ENCODE measurements around the gene DOK7.

DOK7 gene

DNA sequence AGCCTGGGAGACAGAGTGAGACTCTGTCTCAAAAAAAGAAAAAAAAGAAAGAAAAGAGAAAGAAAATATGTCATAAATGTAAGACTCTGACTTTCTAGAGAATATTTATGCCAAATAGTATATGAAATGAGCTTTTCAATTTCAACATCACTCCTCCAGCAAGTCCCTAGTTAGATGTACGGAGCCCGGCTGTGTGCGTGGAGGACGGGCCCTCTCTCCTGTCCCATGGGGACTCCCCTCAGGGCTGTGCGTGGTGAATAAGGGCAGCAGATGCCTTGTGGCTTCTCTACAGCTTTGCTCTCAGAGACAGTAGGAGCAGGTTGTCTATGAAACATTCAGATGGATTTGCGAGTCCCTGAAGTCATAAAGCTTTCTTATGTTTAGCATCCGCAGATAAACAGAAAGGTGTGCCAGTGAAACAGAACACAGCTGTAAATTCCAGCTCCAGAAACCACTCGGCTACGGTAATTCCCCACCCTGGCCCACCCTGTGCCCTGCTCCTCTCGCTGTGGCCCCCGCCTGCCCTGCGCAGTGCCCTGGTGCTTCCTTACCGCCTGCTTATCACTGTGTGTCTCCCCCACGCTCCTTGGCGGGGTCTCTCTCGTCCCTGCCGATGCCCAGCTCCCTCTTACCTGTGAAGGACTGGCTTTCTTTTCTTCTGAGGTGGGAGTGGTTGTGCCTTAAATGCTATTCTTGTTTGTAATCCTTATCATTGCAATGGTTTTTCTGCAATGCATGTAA is 35.2 kb upstream of the DOK7 start:
- DNase-seq (ENCODE audit: low spot score), result no peak

DNA sequence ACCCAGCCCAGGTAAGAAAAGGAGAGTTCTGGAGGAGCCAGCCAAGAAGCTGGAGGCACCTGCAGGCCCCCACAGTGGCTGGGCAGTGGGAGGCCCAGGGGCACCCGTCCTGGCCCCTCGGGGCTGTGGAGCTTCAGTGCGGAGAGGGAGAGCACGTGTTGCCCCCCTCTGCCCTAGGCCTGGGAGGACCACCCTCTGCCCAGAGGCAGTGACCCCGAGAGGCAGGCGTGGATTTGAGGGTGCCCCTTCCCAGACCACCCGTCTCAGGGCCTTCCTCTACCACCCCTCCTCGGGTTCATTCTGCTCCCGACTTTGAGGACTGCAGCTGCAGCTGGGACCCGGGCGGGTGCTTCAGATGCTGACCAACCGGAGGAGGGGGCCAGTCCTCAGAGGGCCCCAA is 33.5 kb upstream of the DOK7 start:
- no peak for DNase-seq (ENCODE audit: low spot score)

DNA sequence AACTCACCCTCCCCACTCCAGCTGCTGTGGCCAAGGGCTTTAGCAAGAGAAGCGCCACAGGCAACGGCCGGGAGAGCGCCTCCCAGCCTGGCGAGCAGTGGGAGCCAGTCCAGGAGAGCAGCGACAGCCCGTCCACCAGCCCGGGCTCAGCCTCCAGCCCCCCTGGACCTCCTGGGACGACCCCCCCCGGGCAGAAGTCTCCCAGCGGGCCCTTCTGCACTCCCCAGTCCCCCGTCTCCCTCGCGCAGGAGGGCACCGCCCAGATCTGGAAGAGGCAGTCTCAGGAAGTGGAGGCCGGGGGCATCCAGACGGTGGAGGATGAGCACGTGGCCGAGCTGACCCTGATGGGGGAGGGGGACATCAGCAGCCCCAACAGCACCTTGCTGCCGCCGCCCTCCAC is 32.6 kb upstream of the DOK7 start:
- no peak for DNase-seq (ENCODE audit: low spot score)

DNA sequence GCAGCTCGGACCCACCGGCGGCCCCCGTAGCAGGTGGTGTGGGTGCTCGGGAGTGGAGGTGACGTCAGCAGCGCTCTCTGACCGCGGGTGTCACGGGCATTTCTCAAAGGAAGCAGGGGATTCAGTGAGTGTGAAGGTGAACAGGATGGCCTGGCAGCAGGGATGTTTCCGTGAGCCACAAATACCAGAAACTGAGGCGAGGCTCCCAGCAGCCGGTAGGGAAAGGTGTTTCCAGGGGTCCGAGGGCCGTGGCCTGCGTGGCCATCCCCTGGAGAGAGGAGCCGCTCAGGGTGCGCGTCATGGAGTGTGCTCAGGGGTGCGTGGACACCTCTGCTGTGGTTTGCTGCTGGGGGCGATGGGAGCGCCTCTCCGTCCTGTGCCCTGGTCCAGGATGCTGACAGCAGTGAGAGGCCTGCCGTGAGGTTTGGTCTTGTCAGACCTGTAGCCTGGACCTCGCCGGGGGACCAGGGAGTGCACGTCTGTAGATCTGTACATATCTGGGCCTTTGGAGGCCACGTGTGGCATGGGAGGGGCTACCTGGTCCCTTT is 31.6 kb upstream of the DOK7 start:
- DNase-seq (ENCODE audit: low spot score), result no peak

DNA sequence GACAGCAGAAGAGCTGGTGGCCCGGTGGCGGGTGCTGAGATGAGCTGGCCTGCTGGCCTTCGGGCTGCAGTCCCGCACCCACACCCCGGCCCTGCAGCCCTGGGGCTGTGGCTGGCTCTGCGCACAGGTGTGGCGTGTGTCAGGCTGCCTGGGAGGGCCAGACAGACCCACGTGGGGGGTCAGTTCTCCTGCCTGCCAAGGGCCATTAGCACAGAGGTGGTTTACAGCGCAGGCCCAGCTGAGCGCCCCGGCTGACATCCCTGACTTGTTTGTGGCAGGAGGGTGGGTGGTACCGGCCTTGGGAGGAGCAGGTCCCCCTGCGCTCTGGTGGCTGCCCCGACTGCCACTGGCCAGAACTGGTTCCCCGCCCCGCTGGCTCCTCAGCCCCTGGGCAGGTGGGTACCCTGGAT is 30.7 kb upstream of the DOK7 start:
- no peak for DNase-seq (ENCODE audit: low spot score)

DNA sequence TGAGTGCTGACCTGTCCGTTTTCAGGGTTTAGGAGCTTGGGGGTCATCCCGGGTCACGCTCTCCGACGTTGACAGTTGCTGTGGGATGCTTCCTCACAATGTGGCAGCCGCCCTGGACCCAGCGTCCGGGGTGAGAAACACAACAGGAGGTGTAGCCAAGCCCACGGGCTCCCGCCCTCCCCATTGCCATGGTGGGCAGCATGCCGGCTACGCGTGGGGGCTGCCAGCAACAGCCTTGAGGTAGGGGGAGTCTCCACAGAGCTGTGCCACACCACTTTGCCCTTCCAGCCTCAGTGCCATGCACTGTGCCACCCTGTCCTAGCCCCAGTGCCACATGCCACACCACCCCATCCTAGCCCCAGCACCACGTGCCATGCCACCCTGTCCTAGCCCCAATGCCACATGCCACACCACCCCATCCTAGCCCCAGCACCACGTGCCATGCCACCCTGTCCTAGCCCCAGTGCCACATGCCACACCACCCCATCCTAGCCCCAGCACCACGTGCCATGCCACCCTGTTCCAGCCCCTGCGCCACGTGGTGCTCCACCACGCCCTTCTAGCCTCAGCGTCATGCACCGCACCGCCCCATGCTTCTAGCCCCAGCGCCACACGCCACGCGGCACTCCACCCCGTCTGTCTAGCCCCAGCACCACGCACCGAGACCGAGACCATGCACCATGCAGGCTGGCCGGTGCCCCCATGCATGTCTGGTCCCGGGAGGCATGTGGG is 29.8 kb upstream of the DOK7 start:
- DNase-seq (ENCODE audit: low spot score), result no peak

DNA sequence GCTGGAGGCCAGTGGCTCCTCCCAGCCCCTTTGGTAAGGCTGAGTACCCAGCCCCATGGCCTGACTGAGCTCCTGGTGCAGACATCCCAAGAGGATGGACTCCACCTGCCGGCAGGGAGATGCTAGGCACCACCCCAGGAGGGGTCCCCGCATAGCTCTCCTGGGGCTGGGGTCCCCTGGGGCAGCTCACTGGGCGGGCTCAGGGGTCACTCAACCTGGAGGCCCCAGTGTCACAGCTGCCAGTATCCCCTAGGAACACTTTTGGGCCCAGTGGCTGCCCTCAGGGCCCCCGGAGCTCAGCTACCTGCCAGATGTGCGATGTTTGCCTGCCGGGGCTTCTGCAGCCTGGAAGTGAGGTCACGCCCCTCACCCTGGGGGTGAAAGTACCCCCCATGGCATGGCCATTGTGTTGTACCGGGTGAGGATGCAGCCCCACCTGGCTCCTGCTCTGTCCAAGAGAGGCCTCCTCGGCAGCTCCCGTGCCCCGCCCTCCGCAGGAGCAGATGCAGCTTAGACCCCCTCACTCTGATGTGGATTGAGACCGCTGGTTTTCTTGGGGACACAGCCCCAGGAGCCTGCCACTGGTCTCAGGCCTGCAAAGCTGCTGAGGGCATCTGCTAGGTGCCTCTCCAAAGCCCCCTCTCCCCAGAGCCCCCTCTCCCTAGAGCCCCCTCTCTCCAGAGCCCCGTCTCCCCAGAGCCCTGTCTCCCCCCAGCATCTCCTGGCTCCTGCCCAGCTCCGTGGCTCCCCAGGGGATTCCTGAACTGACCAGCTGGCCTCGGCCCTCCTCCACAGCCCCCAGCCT is 28.0 kb upstream of the DOK7 start:
- no peak for DNase-seq (ENCODE audit: low spot score)

DNA sequence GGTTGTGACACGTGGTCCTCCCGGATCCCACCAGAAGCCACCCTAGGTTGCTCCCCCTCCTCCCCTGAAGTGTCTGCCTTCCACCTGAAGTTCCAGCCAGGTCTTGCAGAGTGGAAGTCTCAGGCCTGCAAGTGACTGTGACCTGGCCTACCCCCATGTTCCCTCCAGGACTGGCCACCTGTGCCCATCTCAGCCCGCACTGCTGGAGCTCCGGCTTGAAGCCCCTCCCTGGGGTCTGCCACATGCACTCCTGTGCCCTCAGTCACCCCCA is 27.5 kb upstream of the DOK7 start:
- DNase-seq (ENCODE audit: low spot score), result no peak

DNA sequence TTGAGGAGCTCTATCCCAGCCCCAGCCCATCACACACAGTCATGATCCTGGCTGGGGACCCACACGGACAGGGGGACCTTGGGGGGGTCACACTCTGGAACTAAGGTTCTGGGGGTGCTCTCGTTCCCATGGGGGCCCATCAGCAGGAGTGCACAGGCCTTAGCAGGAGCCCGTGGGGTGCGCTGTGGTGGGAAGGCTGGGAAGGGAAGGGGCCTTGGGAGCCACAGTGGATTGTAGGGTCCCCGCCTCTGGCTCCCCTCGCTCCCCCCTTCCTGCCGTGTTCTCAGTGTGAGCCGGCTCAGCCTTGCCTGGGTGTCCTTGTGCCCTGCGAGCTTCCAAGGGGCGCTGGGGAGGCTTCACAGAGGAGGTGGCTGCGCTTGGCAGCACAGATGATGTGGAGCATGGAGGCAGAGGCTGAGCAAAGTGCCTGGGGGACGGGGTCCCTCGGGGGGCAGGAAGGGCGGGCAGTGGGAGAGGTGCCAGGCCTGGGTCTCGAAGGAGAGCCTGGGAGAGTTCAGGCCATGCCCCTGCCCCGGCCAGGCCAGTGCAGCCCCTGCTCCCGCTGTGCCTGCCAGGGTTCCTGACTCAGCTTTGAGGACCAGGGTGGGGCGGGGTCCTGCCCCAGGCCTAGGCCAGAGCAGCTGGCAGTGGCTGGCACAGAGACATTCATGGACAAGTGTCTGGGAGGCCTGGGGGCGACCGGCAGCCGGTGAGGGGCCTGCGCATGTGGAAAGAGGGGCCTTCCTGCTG is 26.9 kb upstream of the DOK7 start:
- no peak for DNase-seq (ENCODE audit: low spot score)

DNA sequence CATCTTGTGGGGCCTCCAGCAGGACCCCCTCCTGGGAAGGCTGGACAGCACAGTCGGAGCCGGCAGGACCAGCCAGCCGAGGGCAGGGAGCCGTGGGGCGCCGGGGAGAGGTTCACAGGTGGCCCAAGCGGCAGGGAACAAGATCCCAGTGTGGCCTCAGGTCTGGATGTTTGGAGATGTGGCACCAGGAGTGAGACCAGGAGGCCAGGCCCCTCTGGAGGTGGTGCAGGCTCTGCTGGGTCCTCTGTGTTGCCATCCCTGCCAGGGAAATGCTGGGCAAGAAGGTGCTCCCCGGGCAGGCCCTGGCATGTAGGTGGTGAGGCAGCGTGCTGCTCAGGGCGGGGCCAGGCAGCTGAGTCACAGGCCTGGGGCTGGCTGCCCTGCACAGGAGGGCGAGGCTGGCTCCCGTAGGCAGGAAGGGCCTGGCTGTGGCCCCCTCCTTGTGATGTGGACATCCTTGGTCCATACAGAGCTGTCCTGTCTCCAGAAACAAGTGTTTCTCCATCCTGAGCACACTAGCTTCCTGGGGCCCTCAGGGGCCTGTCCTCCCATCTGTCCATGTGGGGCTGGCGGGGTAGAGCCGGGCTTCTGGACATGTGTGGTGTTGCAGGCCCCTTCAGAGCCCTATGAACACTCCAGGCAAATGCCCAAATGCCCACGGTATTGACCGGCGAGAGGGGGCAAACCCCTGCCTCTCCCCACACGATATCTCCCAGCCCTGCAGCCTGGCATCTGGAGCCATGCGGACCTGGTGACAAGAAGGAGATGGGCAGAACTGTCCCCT is 26.1 kb upstream of the DOK7 start:
- DNase-seq (ENCODE audit: low spot score), result no peak

DNA sequence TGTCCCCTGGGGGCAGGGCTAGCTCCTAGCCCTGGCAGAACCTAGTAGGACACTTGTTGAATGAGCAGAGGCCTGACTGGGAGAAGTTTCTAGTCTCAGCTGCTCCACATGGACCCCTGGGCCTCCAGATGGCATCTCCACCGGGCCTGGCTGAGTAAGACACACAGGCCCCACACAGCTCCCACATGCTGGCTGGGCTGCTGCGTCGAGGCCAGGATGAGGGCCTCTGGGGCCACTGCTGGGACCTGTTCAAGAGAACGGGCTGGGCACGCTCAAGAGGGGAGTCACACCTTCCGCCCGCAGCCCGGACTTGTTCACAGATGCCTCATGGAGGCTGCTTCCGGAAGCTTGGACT is 25.5 kb upstream of the DOK7 start:
- no peak for DNase-seq (ENCODE audit: low spot score)

DNA sequence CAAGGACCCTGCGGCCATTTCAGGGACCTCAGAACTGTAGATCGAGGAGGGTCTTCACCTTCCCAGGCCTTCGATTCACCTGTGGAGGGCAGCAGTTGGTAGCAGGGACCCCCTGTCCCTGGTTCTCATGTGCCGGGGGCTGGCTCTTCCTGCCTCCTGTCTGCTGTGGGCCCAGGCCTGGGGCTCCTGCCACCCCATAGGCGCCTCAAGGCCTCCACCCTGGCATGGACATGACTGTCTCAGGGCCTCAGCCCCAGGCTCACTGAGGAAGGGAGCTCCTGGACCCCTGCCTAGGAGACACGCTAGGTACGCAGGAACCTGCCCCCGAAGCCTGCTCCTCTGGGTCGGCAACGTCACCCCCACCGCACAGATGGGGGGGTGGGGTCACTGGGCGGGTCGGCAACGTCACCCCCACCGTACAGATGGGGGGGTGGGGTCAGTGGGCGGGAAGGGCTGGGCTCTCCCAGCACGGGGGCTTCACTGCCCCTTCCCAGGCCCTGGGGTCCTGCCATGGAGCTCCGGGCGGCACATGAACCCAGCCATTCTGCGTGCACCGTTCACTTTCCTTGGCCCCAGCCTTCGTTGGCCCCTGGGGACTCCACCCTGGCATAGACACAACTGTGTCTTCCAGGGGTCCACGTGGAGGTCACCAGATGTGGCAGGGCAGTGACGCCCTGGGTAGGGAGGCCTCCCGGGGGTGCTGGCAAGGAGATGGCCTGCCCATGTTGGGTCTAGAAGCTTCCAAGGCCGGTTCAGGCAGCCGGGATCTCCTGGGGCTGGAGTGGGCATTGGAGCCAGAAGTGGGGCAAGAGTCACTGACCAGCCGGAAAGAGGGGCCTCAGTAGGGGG is 24.9 kb upstream of the DOK7 start:
- DNase-seq (ENCODE audit: low spot score), result no peak

DNA sequence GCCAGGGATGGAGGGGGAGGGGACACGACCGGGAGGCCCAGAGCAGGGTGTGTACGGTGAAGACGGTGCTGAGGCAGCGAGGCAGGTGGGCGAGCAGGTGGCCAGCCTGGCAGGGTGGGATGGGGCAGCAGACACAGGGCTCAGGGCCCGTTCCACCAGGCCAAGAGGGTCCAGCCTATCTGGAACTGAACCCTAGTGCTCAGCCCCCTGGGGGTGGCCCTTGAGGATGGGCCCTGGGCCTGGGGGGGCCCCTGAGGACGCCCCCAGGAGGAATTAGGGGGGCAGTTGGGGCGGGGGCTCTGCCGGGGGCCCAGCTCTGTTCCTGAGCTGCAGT is 24.3 kb upstream of the DOK7 start:
- no peak for DNase-seq (ENCODE audit: low spot score)

DNA sequence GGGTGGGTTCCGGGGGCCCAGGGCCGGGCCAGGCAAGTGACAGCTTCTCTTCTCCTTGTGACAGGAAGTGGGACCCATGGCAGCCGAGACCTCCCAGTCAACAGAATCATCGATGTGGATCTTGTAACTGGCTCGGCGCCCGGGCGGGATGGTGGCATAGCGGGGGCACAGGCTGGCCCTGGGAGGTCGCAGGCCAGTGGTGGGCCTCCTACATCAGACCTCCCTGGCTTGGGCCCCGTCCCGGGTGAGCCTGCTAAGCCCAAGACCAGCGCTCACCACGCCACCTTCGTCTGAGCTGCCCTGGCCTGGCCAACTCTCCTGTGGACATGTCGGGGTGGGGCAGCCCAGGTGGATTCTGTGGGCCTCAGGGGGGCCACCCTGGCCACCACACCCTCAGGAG is 23.7 kb upstream of the DOK7 start:
- no peak for DNase-seq (ENCODE audit: low spot score)

DNA sequence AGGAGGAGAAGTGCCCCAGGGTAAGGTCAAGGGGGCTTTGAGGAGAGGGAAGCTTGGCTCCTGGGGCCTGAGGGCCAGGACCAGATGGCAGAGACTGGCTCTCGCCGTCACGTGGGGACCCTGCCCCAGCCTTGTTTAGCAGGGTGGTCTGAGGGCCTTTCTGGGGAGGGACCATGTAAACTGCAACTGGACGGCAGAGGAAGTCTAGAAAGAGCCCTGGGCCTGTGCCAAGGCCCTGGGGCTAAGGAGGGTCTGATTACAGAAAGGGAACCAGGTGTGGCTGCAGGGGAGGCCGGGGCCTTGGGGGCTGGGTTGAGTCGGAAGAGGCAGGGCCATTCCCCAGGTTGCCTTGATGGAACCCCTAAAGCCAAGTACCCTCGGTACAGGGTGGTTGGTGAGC is 23.1 kb upstream of the DOK7 start:
- no peak for DNase-seq (ENCODE audit: low spot score)

DNA sequence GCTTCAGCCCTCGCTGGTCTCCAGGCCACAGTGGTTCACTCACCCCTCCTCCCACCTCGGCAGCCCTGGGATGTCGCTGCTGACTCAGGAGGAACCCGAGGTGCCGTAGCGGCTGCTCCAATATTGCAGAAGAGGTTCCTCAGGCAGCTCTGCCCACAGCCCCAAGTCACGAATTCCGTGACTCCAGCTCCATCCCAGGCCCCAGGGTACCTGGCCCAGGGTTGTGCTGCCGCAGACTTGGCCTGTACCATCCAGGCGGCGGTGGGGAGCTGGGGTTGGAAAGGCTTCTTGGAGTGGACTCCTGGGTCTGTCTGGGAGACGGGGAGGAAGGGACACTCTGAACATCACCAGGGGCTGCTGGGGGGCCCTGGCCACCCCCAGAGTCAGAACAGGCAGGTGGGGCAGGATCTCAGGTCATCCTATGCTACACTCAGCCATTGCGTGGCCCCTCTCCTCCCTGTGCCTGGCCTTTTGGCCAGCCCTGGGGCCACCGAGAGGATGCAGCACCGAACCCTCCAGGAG is 22.1 kb upstream of the DOK7 start:
- no peak for DNase-seq (ENCODE audit: low spot score)

DNA sequence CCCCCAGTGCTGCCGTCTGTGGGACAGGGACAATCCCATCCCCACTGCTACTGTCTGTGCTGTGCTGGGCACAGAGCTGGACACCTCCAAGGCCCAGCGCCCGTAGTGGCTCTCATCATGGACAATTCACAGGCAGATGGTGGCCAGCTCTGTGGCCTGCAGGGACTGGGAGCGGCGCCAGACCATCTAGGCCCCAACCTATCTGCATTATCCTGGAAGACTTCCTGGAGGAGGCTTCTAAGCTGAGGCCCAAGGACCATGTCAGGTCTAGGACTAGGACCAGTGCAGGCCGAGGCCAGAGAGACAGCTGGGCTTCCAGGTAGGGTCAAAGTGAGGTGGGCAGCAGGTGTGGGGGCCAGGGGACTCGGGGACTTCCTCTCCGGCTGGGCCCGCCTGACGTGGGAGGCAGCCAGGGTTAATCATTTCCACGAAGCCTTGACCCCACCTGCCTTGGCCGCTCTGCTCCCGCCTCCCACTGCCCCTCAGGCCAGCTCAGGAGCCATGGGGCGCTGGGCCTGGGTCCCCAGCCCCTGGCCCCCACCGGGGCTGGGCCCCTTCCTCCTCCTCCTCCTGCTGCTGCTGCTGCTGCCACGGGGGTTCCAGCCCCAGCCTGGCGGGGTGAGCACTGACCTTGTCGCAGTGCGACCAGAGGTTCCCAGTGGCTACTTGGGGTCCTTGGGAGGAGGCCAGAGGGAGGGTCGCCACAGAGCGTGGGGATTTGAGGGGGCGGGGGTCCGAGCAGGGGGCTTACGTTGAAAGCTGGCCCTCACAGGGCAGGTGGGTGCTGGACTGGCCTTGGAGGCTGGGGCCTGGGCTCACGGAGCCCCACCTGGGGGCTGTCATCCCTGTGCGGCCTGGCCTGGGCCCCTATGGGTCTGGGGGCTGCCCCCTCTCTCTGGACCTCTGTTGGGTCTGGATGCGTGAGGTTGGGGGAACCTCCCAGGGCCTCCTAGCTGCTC is 21.3 kb upstream of the DOK7 start, which contains the start of gene HGFAC:
HGFAC (plus strand) TSS at position 468 of the 959 bp plus-strand sequence; CDS start at position 502, 34 bp downstream.
- DNase-seq (ENCODE audit: low spot score), result no peak

DNA sequence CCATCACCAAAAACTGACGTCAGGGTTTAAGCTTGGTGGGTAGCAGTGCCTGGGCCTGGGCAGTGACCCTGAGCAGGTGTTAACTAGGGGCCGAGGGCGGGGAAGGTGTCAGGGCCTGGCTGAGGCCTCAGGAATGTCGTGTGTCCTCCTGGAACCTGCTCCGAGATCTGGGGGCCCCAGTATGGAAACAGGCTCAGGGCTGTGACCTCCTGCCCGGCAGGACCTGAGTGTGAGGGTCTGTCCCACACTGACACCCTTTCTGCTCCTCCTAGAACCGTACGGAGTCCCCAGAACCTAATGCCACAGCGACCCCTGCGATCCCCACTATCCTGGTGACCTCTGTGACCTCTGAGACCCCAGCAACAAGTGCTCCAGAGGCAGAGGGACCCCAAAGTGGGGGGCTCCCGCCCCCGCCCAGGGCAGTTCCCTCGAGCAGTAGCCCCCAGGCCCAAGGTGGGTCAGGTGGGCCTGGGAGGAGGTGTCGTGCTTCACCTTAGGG is 20.6 kb upstream of the DOK7 start:
- DNase-seq (ENCODE audit: low spot score), result no peak
